Non-pigmented ciliary epithelial cell (primary cell): Measurements from ENCODE around the gene CADM2.
"Not testable (repeated sequence)": the region's sequence is repeated elsewhere in the genome, so short reads cannot be mapped to it uniquely, and the experiment has no call there.

Experiments used
- DNase-seq: peaks from one replicate; pipeline ENCODE4 v3.0.0-alpha.2; 2010; ENCODE audit warnings: low read depth

CADM2 gene

GRCh38 chr3:85481411-85482212 is 522.8 kb downstream of the CADM2 start:
- no peak for DNase-seq

GRCh38 chr3:85482213-85482490 is 523.4 kb downstream of the CADM2 start:
- DNase-seq, result no peak

GRCh38 chr3:85483986-85484385 is 525.2 kb downstream of the CADM2 start:
- DNase-seq, result no peak

GRCh38 chr3:85487375-85487774 is 528.6 kb downstream of the CADM2 start:
- DNase-seq, result no peak

- no peak for DNase-seq
These were observed 536.8 kb downstream of the CADM2 start for GRCh38 chr3:85495602-85496001.

GRCh38 chr3:85498177-85498576 is 539.4 kb downstream of the CADM2 start:
- no peak for DNase-seq

- no peak for DNase-seq
These were observed 543.5 kb downstream of the CADM2 start for GRCh38 chr3:85502148-85502875.

GRCh38 chr3:85504129-85504784 is 545.5 kb downstream of the CADM2 start:
- DNase-seq, result not testable (repeated sequence)

- DNase-seq, result not testable (repeated sequence)
These were observed 546.2 kb downstream of the CADM2 start for GRCh38 chr3:85504785-85505511.

- DNase-seq, result not testable (repeated sequence)
These were observed 548.3 kb downstream of the CADM2 start for GRCh38 chr3:85507052-85507451.

- no peak for DNase-seq
These were observed 549.9 kb downstream of the CADM2 start for GRCh38 chr3:85508659-85509058.

GRCh38 chr3:85516146-85516545 is 557.4 kb downstream of the CADM2 start:
- DNase-seq, result no peak

GRCh38 chr3:85524104-85524503 is 565.3 kb downstream of the CADM2 start:
- DNase-seq, result no peak

- DNase-seq, result no peak
These were observed 566.5 kb downstream of the CADM2 start for GRCh38 chr3:85525264-85525663.

- no peak for DNase-seq
These were observed 574.8 kb downstream of the CADM2 start for GRCh38 chr3:85533586-85533985.

GRCh38 chr3:85535517-85535916 is 576.7 kb downstream of the CADM2 start:
- no peak for DNase-seq

GRCh38 chr3:85539232-85539631 is 580.4 kb downstream of the CADM2 start:
- DNase-seq, result no peak

GRCh38 chr3:85554153-85554552 is 595.4 kb downstream of the CADM2 start:
- no peak for DNase-seq

- DNase-seq, result no peak
These were observed 601.4 kb downstream of the CADM2 start for GRCh38 chr3:85560088-85560785.

GRCh38 chr3:85567071-85567676 is 608.4 kb downstream of the CADM2 start:
- no peak for DNase-seq

- no peak for DNase-seq
These were observed 612.0 kb downstream of the CADM2 start for GRCh38 chr3:85570819-85571218.
